HG02840 (cell line): Measurements from ENCODE around the gene TMEM236.
"Not testable (repeated sequence)": the region's sequence is repeated elsewhere in the genome, so short reads cannot be mapped to it uniquely, and the experiment has no call there.

Source experiments
- ATAC-seq: cut with Tn5 transposase; IDR thresholded peaks from one replicate; pipeline ENCODE4 v1.9.1; 2021; ENCODE audit warnings: mild to moderate bottlenecking, moderate library complexity, moderate number of reproducible peaks; ENCODE audit not compliant: unreplicated experiment, low FRiP score

The TMEM236 gene, protein sequence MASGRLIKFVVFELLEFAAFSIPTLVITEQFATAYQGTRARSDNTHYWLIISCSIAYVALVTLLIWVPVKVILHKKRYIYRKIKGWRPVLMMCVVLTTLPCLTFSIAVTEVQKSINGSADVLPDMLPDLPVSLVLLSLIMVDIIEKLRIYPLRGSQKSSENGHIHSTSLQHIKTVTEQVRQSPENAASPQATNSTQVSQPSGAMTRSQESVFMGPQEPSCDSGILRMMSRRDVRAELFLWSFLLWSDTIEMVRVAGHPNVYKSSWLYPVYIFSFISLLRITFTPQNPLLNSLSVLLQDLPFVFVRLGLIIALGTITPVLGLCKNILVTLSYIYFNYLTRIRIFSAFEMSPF

GRCh38 chr10:17751781-17752445, at the start of gene TMEM236:
Gene TMEM236, plus strand, starts transcription at chr10:17752201. Its CDS starts 95 bp downstream, at chr10:17752296.
- no peak for ATAC-seq

GRCh38 chr10:17703706-17704105, 48.3 kb upstream of the TMEM236 start:
- no peak for ATAC-seq

DNA sequence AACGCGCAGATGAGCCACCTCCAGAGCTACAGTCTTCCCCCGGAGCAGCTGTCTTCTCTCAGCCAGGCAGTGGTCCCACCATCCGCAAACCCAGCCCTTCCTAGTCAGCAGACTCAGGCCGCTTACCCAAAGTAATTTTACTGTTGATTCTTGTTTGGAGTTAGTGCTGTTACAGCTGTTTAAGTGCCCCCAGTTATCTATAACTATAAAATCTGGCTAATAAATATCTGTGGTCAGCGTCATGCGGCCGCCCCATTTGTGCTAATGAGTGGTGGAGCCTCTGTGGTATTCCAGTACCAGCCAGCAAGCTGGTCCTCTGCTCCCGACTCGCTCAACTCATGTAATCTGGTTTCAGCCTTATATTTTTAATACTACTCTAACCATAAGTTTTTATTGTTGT, 43.2 kb upstream of the TMEM236 start:
- ATAC-seq, result no peak

DNA sequence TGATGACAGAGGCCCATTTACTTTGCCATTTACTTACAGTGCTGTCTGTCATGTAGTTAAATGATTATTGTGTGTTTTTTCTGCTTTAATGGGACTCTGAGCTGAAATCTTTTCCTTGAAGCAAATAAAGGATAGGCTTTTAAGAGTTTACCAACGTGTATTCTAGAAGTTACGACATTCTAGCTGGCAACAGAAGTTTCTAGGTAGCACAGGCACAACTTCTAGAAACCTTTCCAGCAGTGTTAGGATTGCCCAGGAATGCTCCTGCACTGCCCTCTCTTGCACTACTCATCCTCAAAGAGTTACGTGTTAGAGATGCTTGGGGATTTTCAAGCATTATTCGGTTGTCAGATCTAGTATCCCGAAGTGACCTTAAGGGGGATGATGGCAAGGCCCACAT, 42.5 kb upstream of the TMEM236 start:
- ATAC-seq, result no peak

- no peak for ATAC-seq
These were observed 41.8 kb upstream of the TMEM236 start for GRCh38 chr10:17710181-17710580.

- ATAC-seq, result no peak
These were observed 39.9 kb upstream of the TMEM236 start for GRCh38 chr10:17712053-17712452.

- ATAC-seq, result no peak
These were observed 39.1 kb upstream of the TMEM236 start for GRCh38 chr10:17712717-17713471.

DNA sequence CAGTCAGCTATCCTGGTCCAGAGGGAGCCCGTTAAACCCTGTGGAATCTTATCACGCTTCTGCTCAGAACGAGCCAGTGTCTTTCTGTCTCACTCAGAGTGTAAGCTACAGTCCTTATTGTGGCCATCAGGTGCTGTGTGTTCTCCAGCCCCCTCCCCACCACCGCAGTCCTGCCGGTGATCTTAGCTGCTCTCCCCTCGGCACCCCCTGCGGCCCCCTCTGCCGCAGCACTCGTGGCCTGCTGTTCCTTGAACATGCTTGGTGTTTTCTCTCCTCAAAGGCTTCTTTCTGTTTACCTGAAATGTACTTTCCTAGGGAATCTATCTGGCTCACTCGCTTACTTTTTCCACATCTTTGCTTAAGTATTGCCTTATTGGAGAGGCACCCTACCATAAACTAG, 38.2 kb upstream of the TMEM236 start:
- ATAC-seq, result no peak

- ATAC-seq, result no peak
These were observed 35.8 kb upstream of the TMEM236 start for GRCh38 chr10:17716161-17716560.

- not testable (repeated sequence) for ATAC-seq
These were observed 29.5 kb upstream of the TMEM236 start for GRCh38 chr10:17722317-17723014.

- ATAC-seq, result no peak
These were observed 26.3 kb upstream of the TMEM236 start for GRCh38 chr10:17725703-17726102.

DNA sequence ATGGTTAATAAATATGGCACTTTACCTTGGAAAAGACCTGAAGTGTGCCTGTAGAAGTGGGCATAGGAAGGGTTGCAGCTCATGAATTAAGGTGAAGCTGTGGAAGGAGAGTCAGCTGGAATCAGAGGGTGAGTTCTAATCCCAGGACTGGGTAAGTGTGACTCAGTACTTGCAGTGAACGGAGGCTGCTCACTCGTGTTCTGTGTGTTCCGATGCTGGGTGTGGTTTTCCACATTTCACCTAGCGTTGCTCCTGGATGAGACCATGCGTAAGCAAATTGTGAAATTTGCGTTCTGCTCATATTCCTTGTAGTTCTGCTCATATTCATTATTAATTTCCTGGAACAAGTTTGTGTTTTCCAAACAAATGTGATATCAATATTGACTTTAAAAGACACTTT, 22.4 kb upstream of the TMEM236 start:
- no peak for ATAC-seq

GRCh38 chr10:17730667-17731066, 21.3 kb upstream of the TMEM236 start:
- no peak for ATAC-seq

GRCh38 chr10:17731331-17732020, 20.5 kb upstream of the TMEM236 start:
- no peak for ATAC-seq

DNA sequence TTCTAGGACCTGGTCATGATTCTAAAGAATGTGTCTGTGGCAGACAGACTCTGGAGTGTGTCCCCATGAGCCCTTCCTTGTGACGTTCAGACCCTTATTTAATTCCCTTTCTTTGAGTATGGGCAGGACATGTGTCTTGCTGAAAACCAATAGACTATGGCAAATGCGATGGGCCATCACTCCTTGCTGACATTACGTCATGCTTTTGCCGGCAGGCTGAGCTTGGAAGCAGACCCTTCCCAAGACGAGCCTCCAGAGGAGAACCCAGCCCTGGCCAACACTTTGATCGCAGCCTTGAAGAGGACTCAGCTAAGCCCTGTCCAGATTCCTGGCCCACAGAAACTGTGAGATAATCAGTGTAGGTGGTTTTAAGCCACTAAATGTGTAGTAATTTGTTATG, 18.4 kb upstream of the TMEM236 start:
- ATAC-seq, result no peak

DNA sequence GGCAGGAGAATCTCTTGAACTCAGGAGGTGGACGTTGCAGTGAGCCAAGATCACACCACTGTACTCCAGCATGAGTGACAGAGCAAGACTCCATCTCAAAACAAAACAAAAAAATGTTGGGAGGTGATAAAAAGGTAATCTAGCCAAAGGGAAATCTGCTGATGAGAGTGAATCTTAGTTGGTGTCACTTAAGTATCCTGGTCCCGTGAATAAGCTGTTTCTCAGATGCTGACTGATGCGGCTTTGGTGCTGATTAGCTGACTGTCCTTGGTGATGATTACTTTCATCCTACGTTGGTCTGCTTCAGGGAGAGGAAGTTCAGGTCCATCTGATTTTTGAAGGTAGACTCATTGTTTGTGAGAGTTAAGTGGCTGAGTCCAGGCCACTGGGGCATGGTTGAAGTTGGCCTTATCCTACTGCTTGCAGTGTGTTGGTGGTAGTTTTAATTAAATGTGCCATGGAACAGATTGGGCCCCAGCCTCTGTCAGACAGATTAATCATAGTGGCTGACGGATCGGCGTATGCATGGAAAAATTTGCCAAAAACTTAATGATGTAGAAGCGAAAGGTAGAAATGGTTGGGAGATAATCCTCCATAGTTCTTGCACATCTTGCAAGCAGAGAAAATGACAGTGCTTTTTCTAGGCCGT, 17.4 kb upstream of the TMEM236 start:
- no peak for ATAC-seq

GRCh38 chr10:17735166-17735941, 16.6 kb upstream of the TMEM236 start:
- ATAC-seq, result no peak

DNA sequence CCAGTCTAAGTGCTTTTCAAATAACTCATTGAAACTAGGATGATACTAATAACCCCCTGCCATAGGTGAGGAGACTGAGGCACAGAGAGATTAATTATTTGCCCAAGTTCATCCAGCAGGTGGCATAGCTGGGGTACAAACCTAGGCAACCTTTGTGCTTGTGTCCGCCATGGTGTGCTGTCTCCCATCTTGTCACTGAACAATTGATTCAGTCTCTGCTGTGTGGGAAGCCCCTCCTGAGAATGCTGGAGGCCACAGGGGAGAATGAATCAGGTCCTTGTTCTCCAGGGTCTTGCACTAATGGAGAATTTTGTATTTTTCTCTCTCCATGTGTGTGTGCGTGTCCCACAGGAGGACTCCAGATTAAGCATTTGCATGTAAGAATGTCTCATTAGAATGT, 15.8 kb upstream of the TMEM236 start:
- ATAC-seq, result no peak
